CD1c-positive myeloid dendritic cell (primary cell): Measurements from ENCODE around the gene NABP2.
"Not testable (repeated sequence)": the region's sequence is repeated elsewhere in the genome, so short reads cannot be mapped to it uniquely, and the experiment has no call there.

Experiments used
- DNase-seq: peaks from one replicate; pipeline ENCODE4 v3.0.0-alpha.2; 2016; ENCODE audit errors: extremely low spot score

Gene NABP2

DNA sequence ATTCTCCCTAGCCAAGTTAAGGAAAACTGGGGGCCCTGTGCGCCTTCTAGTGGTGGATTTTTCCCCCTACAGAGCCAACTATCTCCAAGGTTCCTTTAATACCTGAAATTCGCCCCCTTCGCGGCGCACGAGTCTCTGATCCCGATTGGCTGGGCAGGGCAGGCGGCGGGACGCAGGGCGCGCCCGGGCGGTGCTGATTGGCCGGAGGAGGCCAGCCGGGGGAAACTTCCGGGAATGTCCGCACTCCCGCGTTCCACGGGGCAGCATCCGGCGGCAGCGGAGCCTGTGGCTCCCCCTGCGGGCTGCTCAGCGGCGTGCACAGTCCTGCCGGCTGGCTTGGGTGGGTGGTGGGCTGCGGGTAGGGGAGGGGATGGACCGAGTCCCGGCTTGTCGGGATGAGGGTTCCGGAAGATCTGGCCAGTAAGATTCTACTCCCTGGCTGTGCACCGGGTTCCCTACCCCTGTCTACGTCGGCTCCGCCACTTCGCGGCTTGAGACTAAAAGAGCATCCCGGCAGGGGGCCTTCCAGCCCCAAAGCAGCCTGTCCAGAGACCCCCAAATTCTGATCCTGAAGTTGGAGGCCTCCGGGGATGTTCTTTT, at the start of gene NABP2:
TSS of gene NABP2 (plus strand) at position 241 of the 600 bp plus-strand sequence. CDS start 515 bp downstream, outside the sequence.
- DNase-seq: peak; percentile 98

DNA sequence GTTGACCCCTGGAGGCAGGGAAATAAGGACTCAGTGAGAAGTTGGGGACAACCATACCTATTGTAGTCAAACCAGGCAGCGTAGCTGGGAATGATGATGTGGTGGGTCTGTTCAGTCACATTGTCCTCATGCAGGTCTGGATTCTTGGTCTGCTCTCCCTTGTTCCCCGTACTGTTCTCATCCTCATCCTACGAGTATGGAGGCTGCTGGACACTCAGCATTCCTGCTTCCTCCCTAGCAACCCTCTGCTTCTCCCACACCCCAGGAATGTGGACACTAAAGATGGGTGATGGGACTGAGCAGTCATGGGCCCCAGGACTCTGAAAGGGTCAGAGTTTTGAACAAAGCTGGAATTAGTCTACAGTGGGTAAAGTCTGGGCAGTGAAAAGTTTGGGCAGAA, 45.8 kb upstream of the NABP2 start:
- DNase-seq: no peak

- no peak for DNase-seq
These were observed 37.2 kb upstream of the NABP2 start for GRCh38 chr12:56186957-56187356.

- DNase-seq: no peak
These were observed 35.9 kb upstream of the NABP2 start for GRCh38 chr12:56188131-56188777.

DNA sequence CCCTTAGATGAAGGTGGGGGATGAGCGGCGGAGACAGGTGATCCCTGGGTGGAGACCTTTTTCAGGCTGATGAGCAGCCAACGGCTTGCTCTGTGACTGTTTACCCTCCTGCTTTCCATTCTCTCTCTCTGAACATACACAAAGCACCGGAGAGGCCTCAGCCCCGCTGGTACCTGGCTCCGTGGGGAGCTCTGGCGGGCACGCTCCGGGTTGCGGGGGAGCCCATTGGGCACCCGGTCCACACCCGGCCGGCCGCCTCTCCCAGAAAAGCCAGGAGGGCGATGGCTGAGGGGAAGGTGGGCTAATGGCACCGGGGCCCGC, 35.4 kb upstream of the NABP2 start:
- no peak for DNase-seq

GRCh38 chr12:56189099-56189917, 34.8 kb upstream of the NABP2 start, which contains the start of gene SMARCC2:
Gene SMARCC2, minus strand, starts transcription at chr12:56189483. Its CDS starts 22 bp downstream, at chr12:56189461.
- peak; percentile 94 for DNase-seq

GRCh38 chr12:56189918-56190694, 34.0 kb upstream of the NABP2 start:
- DNase-seq: peak; percentile 73

DNA sequence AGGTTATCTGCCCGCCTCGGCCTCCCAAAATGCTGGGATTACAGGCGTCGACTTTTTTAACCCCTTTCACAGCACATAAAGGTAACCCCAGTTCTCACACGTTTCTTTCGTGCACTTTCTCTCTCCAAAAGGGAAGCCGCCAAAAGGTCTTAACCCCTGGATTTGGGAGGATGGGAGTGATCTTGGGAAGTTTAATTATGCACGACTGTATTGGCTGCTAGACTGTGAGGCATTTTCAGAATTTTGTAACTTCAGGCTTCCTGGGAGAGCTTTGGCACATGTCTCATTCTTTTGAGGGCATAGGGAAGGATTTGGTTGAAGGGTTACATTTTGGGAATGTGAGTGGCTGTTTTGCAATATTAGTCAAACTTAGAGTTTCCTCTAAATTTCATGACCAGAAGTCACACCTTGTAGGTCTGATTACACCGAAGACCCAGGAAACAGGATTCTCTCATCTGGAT, 33.4 kb upstream of the NABP2 start:
- no peak for DNase-seq

DNA sequence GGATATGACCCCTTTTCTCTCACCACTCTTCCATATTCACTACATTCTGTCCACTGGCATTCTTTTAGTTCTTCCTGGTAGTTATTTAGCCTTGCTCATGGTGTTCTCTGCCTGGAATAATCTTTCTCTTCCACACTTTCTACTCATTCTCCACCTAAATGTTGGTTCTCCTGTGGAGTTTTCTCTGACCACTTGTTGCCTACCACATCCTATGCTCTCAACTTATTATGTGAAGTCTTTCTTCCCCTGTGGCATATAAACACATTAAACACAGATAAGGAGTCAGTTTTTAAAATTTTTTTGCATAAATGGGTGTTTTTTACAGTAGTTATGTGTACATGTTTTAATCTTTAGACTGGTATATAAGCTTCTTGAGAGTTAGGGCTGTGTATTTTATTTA, 31.6 kb upstream of the NABP2 start:
- DNase-seq: no peak

DNA sequence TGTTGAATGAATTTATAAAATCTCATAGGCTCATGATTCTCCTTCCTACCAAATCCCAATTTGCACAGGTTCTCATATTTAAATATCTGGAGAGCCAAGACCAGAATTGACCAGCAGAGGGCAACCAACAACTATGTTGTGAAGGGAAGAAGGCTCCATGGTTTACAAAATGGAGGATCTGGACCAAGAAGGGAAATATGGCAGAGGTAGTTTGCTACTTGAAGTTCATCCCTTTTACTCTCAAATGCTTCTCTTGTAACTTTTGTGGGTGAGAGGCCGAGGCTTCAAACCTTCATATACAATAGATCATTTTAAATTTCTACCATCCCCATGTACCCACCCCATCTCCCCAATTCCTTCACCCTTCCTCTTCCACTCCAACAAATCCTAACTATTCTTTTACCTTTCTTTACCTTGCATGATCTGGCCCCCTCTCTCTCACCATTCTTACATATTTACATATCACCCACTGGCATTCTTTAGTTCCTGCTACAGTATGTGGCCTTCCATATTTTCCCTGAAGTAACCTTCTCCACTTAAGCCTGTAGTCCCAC, 31.0 kb upstream of the NABP2 start:
- peak; percentile 93 for DNase-seq

DNA sequence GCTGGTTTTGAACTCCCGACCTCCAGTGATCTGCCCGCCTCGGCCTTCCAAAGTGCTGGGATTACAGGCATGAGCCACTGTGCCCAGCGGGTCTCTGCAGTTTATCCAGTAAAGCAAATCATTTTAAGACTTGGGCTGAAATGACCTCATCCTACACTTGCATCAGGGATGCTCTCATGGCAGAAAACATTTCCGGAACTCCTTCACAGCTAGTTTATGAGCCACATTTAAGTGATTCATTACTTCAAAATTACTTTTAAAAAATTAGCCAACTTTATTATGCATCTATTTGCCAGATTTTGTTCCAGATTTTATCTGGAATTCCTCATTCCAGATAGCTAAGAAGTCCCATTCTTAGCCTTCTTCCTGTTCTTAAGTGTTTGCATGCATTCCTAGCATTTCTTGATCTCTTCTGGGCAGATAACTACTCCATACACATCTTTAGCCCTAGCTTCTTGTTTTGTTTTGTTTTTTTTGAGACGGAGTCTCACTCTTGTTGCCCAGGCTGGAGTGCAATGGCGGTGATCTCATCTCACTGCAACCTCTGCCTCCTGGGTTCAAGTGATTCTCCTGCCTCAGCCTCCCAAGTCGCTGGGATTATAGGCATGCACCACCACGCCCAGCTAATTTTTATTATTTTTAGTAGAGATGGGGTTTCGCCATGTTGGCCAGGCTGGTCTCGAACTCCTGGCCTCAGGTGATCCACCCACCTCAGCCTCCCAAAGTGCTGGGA, 27.2 kb upstream of the NABP2 start:
- DNase-seq: not testable (repeated sequence)

GRCh38 chr12:56197921-56198635, 26.1 kb upstream of the NABP2 start:
- no peak for DNase-seq

- no peak for DNase-seq
These were observed 25.3 kb upstream of the NABP2 start for GRCh38 chr12:56198836-56199235.

GRCh38 chr12:56202366-56202765, 21.8 kb upstream of the NABP2 start:
- DNase-seq: no peak

GRCh38 chr12:56202838-56203237, 21.3 kb upstream of the NABP2 start:
- no peak for DNase-seq

DNA sequence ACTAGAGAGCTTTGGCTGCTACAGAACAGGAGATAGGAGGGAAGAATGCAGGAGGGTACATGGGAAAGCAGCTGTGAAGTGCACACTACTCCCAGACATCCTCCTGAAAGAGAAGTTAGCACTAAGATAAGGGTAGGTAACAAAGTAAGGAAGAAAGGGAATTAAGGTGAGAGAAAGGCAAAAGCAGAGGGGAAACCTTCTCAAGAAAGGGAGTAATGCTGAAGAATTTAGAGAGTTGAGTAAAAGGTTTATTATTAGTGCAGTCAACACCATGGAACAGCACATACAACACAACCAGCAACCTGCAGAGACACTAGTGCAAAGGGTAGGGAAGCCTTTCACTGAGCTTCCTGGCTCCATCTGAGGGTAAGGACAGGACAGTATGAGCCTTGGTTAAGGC, 19.9 kb upstream of the NABP2 start:
- no peak for DNase-seq

- DNase-seq: no peak
These were observed 18.7 kb upstream of the NABP2 start for GRCh38 chr12:56205445-56205844.

DNA sequence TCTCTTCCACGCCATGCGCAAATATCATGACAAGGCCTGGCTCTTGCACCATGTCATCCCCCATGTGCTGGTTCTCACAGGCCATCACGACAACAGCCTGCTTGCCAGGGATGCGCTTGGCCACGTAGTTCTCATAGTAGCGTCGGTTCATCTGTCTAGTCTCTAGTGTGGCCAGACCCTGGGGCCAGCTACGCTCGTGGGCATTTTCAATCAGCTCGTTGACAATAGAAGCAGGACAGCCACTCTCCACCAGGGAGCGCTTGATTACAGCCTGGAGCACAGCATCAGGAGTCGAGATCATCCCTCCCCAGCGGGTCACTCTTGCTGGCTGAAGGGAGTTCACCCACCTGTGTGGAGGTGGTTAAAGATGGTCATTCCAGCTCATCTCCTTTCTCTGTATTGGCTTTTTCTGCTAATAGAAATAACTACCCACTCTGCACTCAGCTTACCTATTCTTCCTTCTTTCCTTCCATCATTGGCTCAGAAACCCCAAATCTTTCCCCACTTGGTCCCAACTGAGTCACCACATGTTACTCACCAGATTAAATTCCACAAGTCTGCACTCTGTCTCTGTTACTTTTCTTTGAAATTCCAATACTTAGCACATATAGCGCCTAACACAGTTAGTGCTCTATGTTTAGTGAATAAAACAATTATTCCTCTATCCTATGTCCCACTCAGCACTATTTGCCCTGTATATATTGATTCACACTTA, 17.5 kb upstream of the NABP2 start:
- peak; percentile 53 for DNase-seq

DNA sequence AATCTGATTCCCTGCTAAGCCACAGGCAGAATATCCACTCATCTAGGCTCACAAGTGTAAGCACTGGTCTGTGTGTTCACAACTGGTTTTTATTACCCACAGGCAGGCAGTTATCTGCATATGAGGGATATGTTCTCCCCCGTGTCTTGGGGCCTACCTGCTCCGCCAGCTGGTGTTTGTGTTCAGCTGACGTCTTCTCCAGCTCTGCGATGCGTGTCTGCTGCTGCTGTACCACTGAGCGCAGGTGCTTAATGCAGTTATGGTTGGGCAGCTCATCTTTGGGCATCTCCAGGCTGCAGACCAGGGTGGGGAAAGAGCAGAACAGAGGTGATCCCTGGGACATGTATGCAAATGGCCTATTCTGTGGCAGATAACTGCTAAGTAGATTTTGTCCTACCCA, 16.1 kb upstream of the NABP2 start:
- DNase-seq: no peak

GRCh38 chr12:56212361-56212760, 11.8 kb upstream of the NABP2 start:
- DNase-seq: no peak
